HEK293 (cell line): Measurements from ENCODE around the gene SORBS2.

Source experiments
- REST ChIP-seq: fragments of 450-650 bp; formaldehyde crosslinking; IDR thresholded peaks from 2 replicates; pipeline ENCODE4 v1.5.1; 2016; ENCODE audit warnings: missing biosample characterization, missing genetic modification characterization
- ZFP3 ChIP-seq: fragments of 450-650 bp; formaldehyde crosslinking; IDR thresholded peaks from 2 replicates; pipeline ENCODE4 v1.5.1; 2016; ENCODE audit warnings: low read depth, missing biosample characterization, missing genetic modification characterization
- ZNF274 ChIP-seq, 2 experiments: fragments of 200-500 bp in 1 of 2; fragments of 450-650 bp in 1 of 2; sonication (Bioruptor generic) in 1 of 2; formaldehyde crosslinking in 1 of 2; IDR thresholded peaks; 2 replicates each; pipeline versions ENCODE4 v1.5.1 to v1.6.1; 2014 to 2016; ENCODE audit warnings: borderline replicate concordance in 1 of 2, inconsistent platforms in 1 of 2, low read length in 1 of 2, missing biosample characterization in 1 of 2, missing genetic modification characterization in 1 of 2
- ZNF768 ChIP-seq: fragments of 450-650 bp; formaldehyde crosslinking; IDR thresholded peaks from 2 replicates; pipeline ENCODE4 v1.5.1; 2018; ENCODE audit warnings: missing biosample characterization, mild to moderate bottlenecking, missing genetic modification characterization
- TF ChIP-seq, protein P1 (sequence below): fragments of 450-650 bp; formaldehyde crosslinking; IDR thresholded peaks from 2 replicates; pipeline ENCODE4 v1.5.1; 2016; ENCODE audit warnings: missing biosample characterization, missing genetic modification characterization

GRCh38 chr4:185552254-185552653 lies 259.7 kb downstream of the SORBS2 start:
- TF ChIP-seq ZNF274 (IDR thresholded peaks at IDR 0.05; ENCODE audit: low read length) (no peak), ZNF274 (tag by site-specific recombination; IDR thresholded peaks at IDR 0.05; ENCODE audit: borderline replicate concordance) (no peak), REST (no peak), ZFP3 (tag by site-specific recombination) (no peak), ZNF768 (tag by site-specific recombination) (no peak)
- TF ChIP-seq, protein P1, sequence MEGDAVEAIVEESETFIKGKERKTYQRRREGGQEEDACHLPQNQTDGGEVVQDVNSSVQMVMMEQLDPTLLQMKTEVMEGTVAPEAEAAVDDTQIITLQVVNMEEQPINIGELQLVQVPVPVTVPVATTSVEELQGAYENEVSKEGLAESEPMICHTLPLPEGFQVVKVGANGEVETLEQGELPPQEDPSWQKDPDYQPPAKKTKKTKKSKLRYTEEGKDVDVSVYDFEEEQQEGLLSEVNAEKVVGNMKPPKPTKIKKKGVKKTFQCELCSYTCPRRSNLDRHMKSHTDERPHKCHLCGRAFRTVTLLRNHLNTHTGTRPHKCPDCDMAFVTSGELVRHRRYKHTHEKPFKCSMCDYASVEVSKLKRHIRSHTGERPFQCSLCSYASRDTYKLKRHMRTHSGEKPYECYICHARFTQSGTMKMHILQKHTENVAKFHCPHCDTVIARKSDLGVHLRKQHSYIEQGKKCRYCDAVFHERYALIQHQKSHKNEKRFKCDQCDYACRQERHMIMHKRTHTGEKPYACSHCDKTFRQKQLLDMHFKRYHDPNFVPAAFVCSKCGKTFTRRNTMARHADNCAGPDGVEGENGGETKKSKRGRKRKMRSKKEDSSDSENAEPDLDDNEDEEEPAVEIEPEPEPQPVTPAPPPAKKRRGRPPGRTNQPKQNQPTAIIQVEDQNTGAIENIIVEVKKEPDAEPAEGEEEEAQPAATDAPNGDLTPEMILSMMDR, result no peak
